Urinary bladder (tissue), 4 donors: Measurements from ENCODE around the gene TTN. TPM values are rescaled to one million over a fixed set of nuclear protein-coding genes. Genes with fewer than 3 reads are reported as not detected.
"Not testable (repeated sequence)": the region's sequence is repeated elsewhere in the genome, so short reads cannot be mapped to it uniquely, and the experiment has no call there.

ENCODE experiments used
- DNase-seq: peaks from one replicate; pipeline ENCODE4 v3.0.0-alpha.2; 2015; ENCODE audit errors: extremely low spot score
- H3K27ac ChIP-seq: one replicate; pipeline ENCODE4 v1.5.1; 2013; ENCODE audit warnings: low read depth, mild to moderate bottlenecking, moderate library complexity
- H3K36me3 ChIP-seq: one replicate; pipeline ENCODE4 v1.6.1; 2013; ENCODE audit warnings: mild to moderate bottlenecking, moderate library complexity; ENCODE audit not compliant: insufficient read depth
- H3K4me1 ChIP-seq: one replicate; pipeline ENCODE4 v1.6.1; 2013; ENCODE audit warnings: mild to moderate bottlenecking, moderate library complexity; ENCODE audit not compliant: insufficient read depth
- H3K4me3 ChIP-seq: one replicate; pipeline ENCODE4 v1.5.1; 2013; ENCODE audit warnings: low read depth, low read length
- WGBS: extraction: QIAGEN DNeasy Blood & Tissue Kit; methylation state at CpG from one replicate; pipeline ENCODE4 v1.1.7; 2013; 5-methylcytosine and 5-hydroxymethylcytosine counted together
- polyA plus RNA-seq: library from polyadenylated mRNA; stranded (reverse); fragments of 200-250 nt; gene quantifications from one replicate; pipeline ENCODE4 v1.2.3, GENCODE V29; 2013
- total RNA-seq: library from RNA; depleted of rRNA; stranded (reverse); fragments of >200 nt; gene quantifications from one replicate; pipeline ENCODE4 v1.2.3, GENCODE V29; 2014
- donor health status: healthy with polysubstance abuse.
- donor health status: healthy.

Gene TTN
- total and polyA plus RNA-seq, 2 donors = 0.04 to 153 TPM

GRCh38 chr2:178704876-178705275 is 102.3 kb downstream of the TTN start:
- H3K4me1 ChIP-seq = no peaks in the 10 kb centered on the region
- 89% methylated on average over 5 of the region's 5 CpGs for WGBS
- no peaks in the 10 kb centered on the region for H3K36me3 ChIP-seq
- DNase-seq = no peak
- no peak overlapping the region for H3K4me3 ChIP-seq
- no peak overlapping the region for H3K27ac ChIP-seq

- no peak overlapping the region for H3K27ac ChIP-seq
- H3K36me3 ChIP-seq = no peaks in the 10 kb centered on the region
- no peak for DNase-seq
- H3K4me1 ChIP-seq = no peaks in the 10 kb centered on the region
- no peak overlapping the region for H3K4me3 ChIP-seq
- WGBS = 90% methylated on average over 6 of the region's 6 CpGs
Observed at GRCh38 chr2:178702361-178702760, 104.9 kb downstream of the TTN start.

- Histone ChIP-seq H3K27ac (no peak overlapping the region), H3K4me1 (no peaks in the 10 kb centered on the region), H3K36me3 (no peaks in the 10 kb centered on the region), H3K4me3 (no peak overlapping the region)
- 56% methylated on average over 9 of the region's 9 CpGs for WGBS
- no peak for DNase-seq
Observed at GRCh38 chr2:178700922-178701342, 106.3 kb downstream of the TTN start.

GRCh38 chr2:178700136-178700535 is 107.1 kb downstream of the TTN start:
- 91% methylated on average over 3 of the region's 3 CpGs for WGBS
- no peaks in the 10 kb centered on the region for H3K36me3 ChIP-seq

GRCh38 chr2:178692845-178693244 is 114.4 kb downstream of the TTN start:
- Histone ChIP-seq H3K4me1 (no peaks in the 10 kb centered on the region), H3K36me3 (no peaks in the 10 kb centered on the region), H3K27ac (no peak overlapping the region), H3K4me3 (no peak overlapping the region)
- WGBS = 85% methylated on average over 2 of the region's 2 CpGs
- DNase-seq = no peak

More at GRCh38 chr2:178700136-178700535, 107.1 kb downstream of the TTN start:
- H3K4me1 ChIP-seq = no peaks in the 10 kb centered on the region
- H3K4me3 ChIP-seq = no peak overlapping the region
- no peak overlapping the region for H3K27ac ChIP-seq
- no peak for DNase-seq

- Histone ChIP-seq H3K27ac (no peak overlapping the region), H3K4me1 (no peaks in the 10 kb centered on the region), H3K4me3 (no peak overlapping the region), H3K36me3 (no peaks in the 10 kb centered on the region)
- DNase-seq = no peak
- 79% methylated on average over 1 of the region's 1 CpG for WGBS
Observed at GRCh38 chr2:178689808-178690207, 117.4 kb downstream of the TTN start.

- no peak overlapping the region for H3K4me3 ChIP-seq
- H3K27ac ChIP-seq = no peak overlapping the region
- WGBS = 75% methylated on average over 1 of the region's 1 CpG
- H3K4me1 ChIP-seq = no peaks in the 10 kb centered on the region
- no peak for DNase-seq
- no peaks in the 10 kb centered on the region for H3K36me3 ChIP-seq
Observed at GRCh38 chr2:178683877-178684276, 123.3 kb downstream of the TTN start.

- WGBS = 78% methylated on average over 4 of the region's 4 CpGs
- DNase-seq = no peak
- H3K36me3 ChIP-seq = no peaks in the 10 kb centered on the region
- no peaks in the 10 kb centered on the region for H3K4me1 ChIP-seq
- no peak overlapping the region for H3K27ac ChIP-seq
- H3K4me3 ChIP-seq = no peak overlapping the region
Observed at GRCh38 chr2:178681081-178681480, 126.1 kb downstream of the TTN start.

- no peak overlapping the region for H3K4me3 ChIP-seq
- DNase-seq = no peak
- H3K27ac ChIP-seq = no peak overlapping the region
- no peaks in the 10 kb centered on the region for H3K36me3 ChIP-seq
- WGBS = 87% methylated on average over 1 of the region's 1 CpG
- no peaks in the 10 kb centered on the region for H3K4me1 ChIP-seq
Observed at GRCh38 chr2:178679891-178680290, 127.3 kb downstream of the TTN start.

GRCh38 chr2:178677599-178677998 is 129.6 kb downstream of the TTN start:
- H3K4me1 ChIP-seq = no peaks in the 10 kb centered on the region
- 66% methylated on average over 2 of the region's 2 CpGs for WGBS
- no peak overlapping the region for H3K4me3 ChIP-seq
- no peaks in the 10 kb centered on the region for H3K36me3 ChIP-seq
- no peak overlapping the region for H3K27ac ChIP-seq
- no peak for DNase-seq

GRCh38 chr2:178676046-178676445 is 131.2 kb downstream of the TTN start:
- 95% methylated on average over 5 of the region's 5 CpGs for WGBS
- Histone ChIP-seq H3K4me1 (no peaks in the 10 kb centered on the region), H3K27ac (no peak overlapping the region), H3K36me3 (no peaks in the 10 kb centered on the region), H3K4me3 (no peak overlapping the region)
- DNase-seq = no peak

GRCh38 chr2:178674122-178674521 is 133.1 kb downstream of the TTN start:
- Histone ChIP-seq H3K27ac (no peak overlapping the region), H3K4me1 (no peaks in the 10 kb centered on the region), H3K4me3 (no peak overlapping the region), H3K36me3 (no peaks in the 10 kb centered on the region)
- no peak for DNase-seq
- WGBS = 86% methylated on average over 4 of the region's 4 CpGs

GRCh38 chr2:178666458-178666857 is 140.8 kb downstream of the TTN start:
- DNase-seq = no peak
- Histone ChIP-seq H3K4me3 (no peak overlapping the region), H3K27ac (no peak overlapping the region), H3K36me3 (no peaks in the 10 kb centered on the region), H3K4me1 (no peaks in the 10 kb centered on the region)

GRCh38 chr2:178658480-178658879 is 148.7 kb downstream of the TTN start:
- DNase-seq, H3K27ac ChIP-seq, H3K36me3 ChIP-seq, H3K4me3 ChIP-seq, H3K4me1 ChIP-seq: not testable (repeated sequence)
- 76% methylated on average over 2 of the region's 8 CpGs for WGBS

- no peak overlapping the region for H3K27ac ChIP-seq
- no peak for DNase-seq
- H3K4me3 ChIP-seq = no peak overlapping the region
- H3K36me3 ChIP-seq = no peaks in the 10 kb centered on the region
- WGBS = 81% methylated on average over 5 of the region's 5 CpGs
- H3K4me1 ChIP-seq = no peaks in the 10 kb centered on the region
Observed at GRCh38 chr2:178650554-178650953, 156.7 kb downstream of the TTN start.
